DND-41 (cell line): ENCODE results near the gene PHACTR1.

Source experiments
- ATAC-seq: fragments of 200-7000 bp; cut with Tn5 transposase; 3 replicates; pipeline ENCODE4 v1.9.1; 2021; ENCODE audit warnings: low read depth; ENCODE audit not compliant: insufficient read depth
- DNase-seq: peaks from one replicate; pipeline ENCODE4 v3.0.0-alpha.2; 2020
- H2AFZ ChIP-seq: 2 replicates; pipeline ENCODE4 v1.6.0; 2012; ENCODE audit warnings: low read depth, low read length
- H3K27ac ChIP-seq: 2 replicates; pipeline ENCODE4 v1.5.1; 2012; ENCODE audit warnings: low read length, inconsistent platforms
- H3K27me3 ChIP-seq: fragments of 200-600 bp; sonication (generic); 2 replicates; pipeline ENCODE4 v1.6.0; 2012; ENCODE audit warnings: low read length, mild to moderate bottlenecking, inconsistent platforms; ENCODE audit not compliant: insufficient read depth, poor library complexity
- H3K36me3 ChIP-seq: 2 replicates; pipeline ENCODE4 v1.5.1; 2012; ENCODE audit warnings: low read length, inconsistent platforms; ENCODE audit not compliant: insufficient read depth
- H3K4me1 ChIP-seq: 2 replicates; pipeline ENCODE4 v1.5.1; 2012; ENCODE audit warnings: mild to moderate bottlenecking, low read length; ENCODE audit not compliant: insufficient read depth
- H3K4me2 ChIP-seq: 2 replicates; pipeline ENCODE4 v1.6.0; 2012; ENCODE audit warnings: mild to moderate bottlenecking, moderate library complexity, low read length, inconsistent platforms; ENCODE audit not compliant: insufficient read depth
- H3K4me3 ChIP-seq, 2 experiments: fragments of 200-600 bp in 1 of 2; shearing (Covaris generic) in 1 of 2; 2 replicates each; pipeline ENCODE4 v1.5.1; 2012 to 2016; ENCODE audit warnings: inconsistent platforms in 2 of 2, low read length in 2 of 2, mild to moderate bottlenecking in 2 of 2, low read depth in 1 of 2, moderate library complexity in 1 of 2
- H3K79me2 ChIP-seq: 2 replicates; pipeline ENCODE4 v1.6.0; 2012; ENCODE audit warnings: low read length, inconsistent platforms; ENCODE audit not compliant: insufficient read depth
- H3K9ac ChIP-seq: 2 replicates; pipeline ENCODE4 v1.6.0; 2012; ENCODE audit warnings: low read depth, mild to moderate bottlenecking, inconsistent platforms, low read length, moderate library complexity
- H3K9me3 ChIP-seq: 2 replicates; pipeline ENCODE4 v1.5.1; 2012; ENCODE audit warnings: low read length, moderate library complexity, mild to moderate bottlenecking, inconsistent platforms; ENCODE audit not compliant: insufficient read depth, severe bottlenecking
- H4K20me1 ChIP-seq: 2 replicates; pipeline ENCODE4 v1.6.0; 2012; ENCODE audit warnings: low read length; ENCODE audit not compliant: insufficient read depth
- CTCF ChIP-seq: IDR thresholded peaks from 2 replicates; pipeline ENCODE4 v1.5.1; 2012; ENCODE audit warnings: borderline replicate concordance, low read length, moderate library complexity, mild to moderate bottlenecking; ENCODE audit not compliant: poor library complexity, severe bottlenecking; ENCODE audit errors: extremely low read depth
- EZH2 ChIP-seq: IDR thresholded peaks from 3 replicates; pipeline ENCODE4 v1.6.1; 2012; ENCODE audit warnings: borderline replicate concordance, low read depth, mild to moderate bottlenecking, moderate library complexity, low read length, inconsistent platforms; ENCODE audit not compliant: severe bottlenecking

PHACTR1 gene

GRCh38 chr6:13096084-13096483 is 379.5 kb downstream of the PHACTR1 start:
- no peaks in the 10 kb centered on the region for H3K9me3 ChIP-seq
- no peaks in the 10 kb centered on the region for H3K4me1 ChIP-seq
- H3K27me3 ChIP-seq = peaks cover 6% of the 10 kb centered on the region
- no peak overlapping the region for H3K9ac ChIP-seq
- H3K4me2 ChIP-seq = no peak overlapping the region
- no peak overlapping the region for H3K4me3 ChIP-seq
- no peaks in the 10 kb centered on the region for H4K20me1 ChIP-seq
- no peak for DNase-seq
- H3K27ac ChIP-seq = no peak overlapping the region
- no peak for ATAC-seq
- H2AFZ ChIP-seq = no peak overlapping the region
- no peaks in the 10 kb centered on the region for H3K36me3 ChIP-seq
- H3K79me2 ChIP-seq = no peaks in the 10 kb centered on the region
- TF ChIP-seq CTCF = no peak
- TF ChIP-seq EZH2 = no peak

GRCh38 chr6:13097454-13097853 is 380.9 kb downstream of the PHACTR1 start:
- H2AFZ ChIP-seq = no peak overlapping the region
- H3K27me3 ChIP-seq = peaks cover 11% of the 10 kb centered on the region
- H3K27ac ChIP-seq = no peak overlapping the region
- H3K4me1 ChIP-seq = no peaks in the 10 kb centered on the region
- no peak for ATAC-seq
- H3K4me3 ChIP-seq = no peak overlapping the region
- H3K9me3 ChIP-seq = no peaks in the 10 kb centered on the region
- H3K9ac ChIP-seq = no peak overlapping the region
- TF ChIP-seq CTCF (no peak), EZH2 (no peak)
- H3K36me3 ChIP-seq = no peaks in the 10 kb centered on the region
- H3K79me2 ChIP-seq = no peaks in the 10 kb centered on the region
- no peak overlapping the region for H3K4me2 ChIP-seq
- DNase-seq = no peak
- H4K20me1 ChIP-seq = no peaks in the 10 kb centered on the region

GRCh38 chr6:13098006-13098405 is 381.4 kb downstream of the PHACTR1 start:
- no peaks in the 10 kb centered on the region for H3K9me3 ChIP-seq
- no peaks in the 10 kb centered on the region for H3K4me1 ChIP-seq
- TF ChIP-seq CTCF (no peak), EZH2 (no peak)
- H3K79me2 ChIP-seq = no peaks in the 10 kb centered on the region
- H3K36me3 ChIP-seq = no peaks in the 10 kb centered on the region
- ATAC-seq (no peak), DNase-seq (no peak)
- H3K27ac ChIP-seq = no peak overlapping the region
- no peak overlapping the region for H3K9ac ChIP-seq
- no peak overlapping the region for H2AFZ ChIP-seq
- no peak overlapping the region for H3K4me2 ChIP-seq
- no peaks in the 10 kb centered on the region for H4K20me1 ChIP-seq
- peaks cover 11% of the 10 kb centered on the region for H3K27me3 ChIP-seq
- H3K4me3 ChIP-seq = no peak overlapping the region
